Measurements from ENCODE around the gene MSI2. TPM values are rescaled to one million over a fixed set of nuclear protein-coding genes. Genes with fewer than 3 reads are reported as not detected.

MSI2 gene
- total RNA-seq, 1 donor from 2014 or later: 33.8 TPM

DNA sequence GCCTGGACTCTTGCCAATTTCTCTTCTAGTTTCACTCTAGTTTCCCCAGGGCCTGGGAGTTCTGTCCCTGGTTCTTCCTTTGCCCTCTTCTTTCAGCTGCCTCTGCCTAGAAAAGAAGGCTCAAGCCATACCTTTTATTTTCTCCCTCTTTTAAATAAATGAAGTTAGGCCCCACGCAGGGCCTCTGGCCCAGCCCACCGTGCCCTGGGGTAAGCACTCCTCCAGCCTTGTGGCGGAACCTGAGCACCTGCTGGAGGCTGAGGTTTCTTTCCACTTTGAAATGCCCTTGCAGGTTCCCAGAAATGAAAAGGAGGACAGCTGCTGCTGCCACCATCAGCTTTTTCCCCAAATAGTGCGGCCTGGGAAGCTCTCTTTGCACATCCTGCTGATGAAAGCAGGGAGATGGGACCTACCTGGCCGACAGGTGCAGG, 349.4 kb downstream of the MSI2 start:
- Histone ChIP-seq H3K36me3 (ENCODE audit: control insufficient read depth, insufficient read depth, low read length) (no peaks in the 10 kb centered on the region), H3K4me3 (ENCODE audit: low read depth, low read length) (no peak overlapping the region), H3K27me3 (ENCODE audit: control insufficient read depth, insufficient read depth, low read length) (no peaks in the 10 kb centered on the region)
- TF ChIP-seq, protein P1, sequence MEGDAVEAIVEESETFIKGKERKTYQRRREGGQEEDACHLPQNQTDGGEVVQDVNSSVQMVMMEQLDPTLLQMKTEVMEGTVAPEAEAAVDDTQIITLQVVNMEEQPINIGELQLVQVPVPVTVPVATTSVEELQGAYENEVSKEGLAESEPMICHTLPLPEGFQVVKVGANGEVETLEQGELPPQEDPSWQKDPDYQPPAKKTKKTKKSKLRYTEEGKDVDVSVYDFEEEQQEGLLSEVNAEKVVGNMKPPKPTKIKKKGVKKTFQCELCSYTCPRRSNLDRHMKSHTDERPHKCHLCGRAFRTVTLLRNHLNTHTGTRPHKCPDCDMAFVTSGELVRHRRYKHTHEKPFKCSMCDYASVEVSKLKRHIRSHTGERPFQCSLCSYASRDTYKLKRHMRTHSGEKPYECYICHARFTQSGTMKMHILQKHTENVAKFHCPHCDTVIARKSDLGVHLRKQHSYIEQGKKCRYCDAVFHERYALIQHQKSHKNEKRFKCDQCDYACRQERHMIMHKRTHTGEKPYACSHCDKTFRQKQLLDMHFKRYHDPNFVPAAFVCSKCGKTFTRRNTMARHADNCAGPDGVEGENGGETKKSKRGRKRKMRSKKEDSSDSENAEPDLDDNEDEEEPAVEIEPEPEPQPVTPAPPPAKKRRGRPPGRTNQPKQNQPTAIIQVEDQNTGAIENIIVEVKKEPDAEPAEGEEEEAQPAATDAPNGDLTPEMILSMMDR (IDR thresholded peaks at IDR 0.05; ENCODE audit: insufficient read depth, low read length, poor library complexity, severe bottlenecking): no peak
- DNase-seq (ENCODE audit: low read depth): no peak

DNA sequence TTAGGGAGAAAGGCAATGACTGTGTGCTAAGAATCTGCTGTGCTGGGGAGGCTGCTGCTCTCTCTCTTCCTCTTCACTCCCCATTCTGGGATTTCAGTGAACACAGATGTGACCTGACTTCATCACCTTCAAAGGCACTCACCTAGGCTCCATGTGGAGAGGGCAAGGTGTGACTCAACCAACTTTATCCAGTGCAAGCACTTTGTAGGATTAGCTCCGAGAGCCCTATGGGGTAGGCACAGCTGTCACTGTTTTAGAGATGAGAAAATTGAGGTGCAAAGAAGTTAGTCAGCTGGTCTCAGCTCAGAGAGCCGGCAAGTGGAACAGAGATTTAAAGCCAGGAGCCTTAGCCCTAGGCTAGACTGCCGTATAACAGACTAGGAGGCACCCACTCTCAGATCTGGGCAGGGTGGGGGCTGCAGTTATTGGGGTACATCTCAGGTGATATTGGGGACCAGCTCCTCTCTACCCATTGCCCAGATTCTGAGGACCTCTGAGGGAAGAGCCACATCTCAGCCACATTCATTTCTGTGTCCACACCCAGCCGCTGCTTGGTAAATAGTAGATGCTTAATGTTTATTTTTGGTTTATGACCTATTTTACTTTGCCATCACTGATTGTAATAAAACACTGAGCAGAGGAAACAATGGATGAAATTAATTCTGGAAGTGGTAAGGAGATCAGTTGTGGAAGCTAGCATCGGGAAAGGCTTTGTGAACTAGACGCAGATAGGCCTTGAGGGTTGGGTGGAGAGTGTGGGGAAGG, 350.0 kb downstream of the MSI2 start:
- H3K36me3 ChIP-seq (ENCODE audit: control insufficient read depth, insufficient read depth, low read length): no peaks in the 10 kb centered on the region
- DNase-seq (ENCODE audit: low read depth): no peak
- no peaks in the 10 kb centered on the region for H3K27me3 ChIP-seq (ENCODE audit: control insufficient read depth, insufficient read depth, low read length)
- TF ChIP-seq, protein P1 (IDR thresholded peaks at IDR 0.05; ENCODE audit: insufficient read depth, low read length, poor library complexity, severe bottlenecking): no peak
- H3K4me3 ChIP-seq (ENCODE audit: low read depth, low read length): no peak overlapping the region

DNA sequence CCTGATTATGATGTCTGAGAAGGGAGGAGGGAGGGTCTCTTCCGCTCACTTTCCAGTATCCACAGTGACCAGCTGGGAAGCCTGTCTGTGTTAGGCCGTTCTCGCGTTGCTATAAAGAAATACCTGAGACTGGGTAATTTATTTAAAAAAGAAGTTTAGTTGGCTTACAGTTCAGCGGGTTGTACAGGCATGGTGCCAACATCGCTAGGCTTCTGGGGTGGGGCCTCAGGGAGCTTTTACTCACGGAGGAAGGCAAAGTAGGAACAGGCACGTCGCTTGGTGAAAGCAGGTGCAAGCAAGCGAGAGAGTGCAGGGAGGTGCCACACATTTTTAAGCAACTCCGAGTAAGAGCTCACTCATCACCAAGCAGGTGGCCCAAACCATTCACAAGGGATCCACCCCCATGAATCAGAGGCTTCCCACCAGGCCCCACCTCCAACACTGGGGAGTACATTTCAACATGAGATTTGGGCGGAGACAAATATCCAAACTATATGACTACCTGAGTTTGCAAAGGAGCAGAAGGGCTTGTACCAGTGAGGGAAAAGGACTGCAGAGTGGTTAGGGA, 351.3 kb downstream of the MSI2 start:
- TF ChIP-seq, protein P1 (IDR thresholded peaks at IDR 0.05; ENCODE audit: insufficient read depth, low read length, poor library complexity, severe bottlenecking): no peak
- no peak for DNase-seq (ENCODE audit: low read depth)
- Histone ChIP-seq H3K4me3 (ENCODE audit: low read depth, low read length) (no peak overlapping the region), H3K27me3 (ENCODE audit: control insufficient read depth, insufficient read depth, low read length) (no peaks in the 10 kb centered on the region), H3K36me3 (ENCODE audit: control insufficient read depth, insufficient read depth, low read length) (no peaks in the 10 kb centered on the region)

DNA sequence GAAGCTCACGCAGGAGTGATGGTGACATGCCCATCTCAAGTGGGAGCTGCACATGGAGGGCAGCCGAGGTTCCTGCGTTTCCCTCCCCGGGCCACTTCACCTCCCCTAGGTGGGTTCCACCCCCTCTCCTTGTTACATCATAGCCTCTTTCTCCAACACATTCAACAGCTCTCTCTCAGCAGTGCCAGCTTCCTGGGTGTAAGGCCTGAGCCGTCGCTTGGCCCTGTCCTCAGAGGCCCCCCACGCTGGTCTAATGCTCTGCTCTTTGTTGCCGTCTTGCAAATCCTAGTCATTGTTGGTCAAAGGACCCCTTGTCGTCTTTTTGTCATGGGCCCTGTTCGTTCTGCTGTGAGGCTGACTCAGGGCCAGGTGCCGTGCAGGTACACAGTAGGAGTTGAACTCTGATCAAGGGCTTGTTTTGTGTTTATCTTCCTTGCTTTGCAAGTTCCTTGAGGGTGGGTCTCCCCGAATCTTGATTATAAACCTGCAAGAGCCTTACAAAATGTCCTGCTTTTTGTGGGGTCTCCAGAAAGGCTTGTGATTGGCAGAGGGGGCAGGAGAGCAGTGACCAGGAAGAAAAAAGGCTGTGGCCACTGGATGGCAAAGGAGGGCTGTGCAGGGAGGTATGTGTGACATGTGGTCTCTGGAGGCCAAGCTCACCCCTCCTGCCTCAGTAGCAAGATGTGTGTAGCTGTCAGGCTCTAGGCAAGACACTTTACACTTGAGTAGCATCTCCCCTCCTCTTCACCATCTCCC, 352.2 kb downstream of the MSI2 start:
- Histone ChIP-seq H3K4me3 (ENCODE audit: low read depth, low read length) (no peak overlapping the region), H3K36me3 (ENCODE audit: control insufficient read depth, insufficient read depth, low read length) (no peaks in the 10 kb centered on the region), H3K27me3 (ENCODE audit: control insufficient read depth, insufficient read depth, low read length) (no peaks in the 10 kb centered on the region)
- TF ChIP-seq, protein P1 (IDR thresholded peaks at IDR 0.05; ENCODE audit: insufficient read depth, low read length, poor library complexity, severe bottlenecking): no peak
- no peak for DNase-seq (ENCODE audit: low read depth)

DNA sequence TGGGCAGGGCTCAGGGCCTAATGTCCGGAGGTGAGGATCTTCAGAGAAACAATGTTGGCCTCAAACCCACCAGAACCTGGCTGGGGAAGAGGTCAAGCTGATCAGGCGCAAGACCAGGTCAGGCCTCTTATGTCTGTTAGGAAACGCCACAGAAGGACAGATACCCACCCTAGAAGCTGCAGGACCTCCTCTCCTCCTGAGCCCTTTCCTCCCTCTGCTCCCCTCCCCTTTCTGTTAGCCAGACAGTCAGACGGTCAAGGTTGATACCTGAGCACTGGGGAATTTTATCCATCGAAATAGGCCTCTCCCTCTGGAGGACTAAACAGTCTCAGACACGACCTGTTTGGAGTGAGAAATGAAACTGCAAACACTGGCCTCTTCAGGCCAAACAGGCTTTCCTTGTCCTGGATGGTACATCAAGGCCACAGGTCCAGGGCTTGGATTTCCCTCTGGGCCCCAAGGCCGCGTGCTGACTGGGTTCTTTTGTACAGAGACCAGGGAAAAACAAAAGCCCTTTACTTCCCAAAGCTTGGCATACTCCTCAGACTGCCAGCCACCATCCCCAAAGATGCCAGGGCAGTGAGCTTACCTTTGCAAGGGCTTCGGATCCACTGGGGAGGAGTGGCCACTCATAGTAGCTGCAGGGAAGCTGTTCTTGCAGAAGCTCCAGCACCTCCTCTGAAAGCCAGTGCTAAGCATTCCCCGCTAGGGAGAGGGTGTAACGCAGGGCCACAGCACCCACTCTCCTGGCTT, 353.0 kb downstream of the MSI2 start:
- TF ChIP-seq, protein P1 (IDR thresholded peaks at IDR 0.05; ENCODE audit: insufficient read depth, low read length, poor library complexity, severe bottlenecking): no peak
- DNase-seq (ENCODE audit: low read depth): no peak
- H3K4me3 ChIP-seq (ENCODE audit: low read depth, low read length): no peak overlapping the region
- no peaks in the 10 kb centered on the region for H3K27me3 ChIP-seq (ENCODE audit: control insufficient read depth, insufficient read depth, low read length)
- H3K36me3 ChIP-seq (ENCODE audit: control insufficient read depth, insufficient read depth, low read length): no peaks in the 10 kb centered on the region
